GM21381 (cell line): ENCODE data around the gene UBA52.

Source experiments
- ATAC-seq: cut with Tn5 transposase; IDR thresholded peaks from one replicate; pipeline ENCODE4 v1.9.1; 2021; ENCODE audit warnings: mild to moderate bottlenecking, moderate library complexity; ENCODE audit not compliant: unreplicated experiment

The UBA52 gene

GRCh38 chr19:18551631-18552030, 20.0 kb upstream of the UBA52 start:
- ATAC-seq, result no peak

- ATAC-seq, result peak; percentile 95
These were observed 14.1 kb upstream of the UBA52 start, which contains the start of gene KXD1 for GRCh38 chr19:18557411-18558201. Gene KXD1, plus strand, starts transcription at chr19:18557870. Its CDS starts 4,187 bp downstream, at chr19:18562057.

DNA sequence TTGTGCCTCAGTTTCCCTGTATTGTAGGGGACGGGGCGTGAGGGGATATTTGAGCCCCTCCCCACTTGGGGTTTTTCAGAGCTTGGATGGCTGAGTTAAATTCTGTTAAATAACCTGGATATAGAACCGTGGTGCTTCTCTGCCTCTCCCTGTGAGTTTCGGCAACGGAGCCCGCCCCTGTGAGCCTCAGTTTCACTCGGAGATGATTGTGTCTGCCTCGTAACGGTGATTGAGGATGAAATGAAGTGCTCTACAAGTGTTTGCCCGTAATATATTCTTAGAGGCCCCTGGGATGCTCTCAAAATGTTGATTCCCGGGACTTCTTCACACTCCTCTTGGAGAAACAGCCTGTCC, 13.5 kb upstream of the UBA52 start:
- ATAC-seq, result no peak

DNA sequence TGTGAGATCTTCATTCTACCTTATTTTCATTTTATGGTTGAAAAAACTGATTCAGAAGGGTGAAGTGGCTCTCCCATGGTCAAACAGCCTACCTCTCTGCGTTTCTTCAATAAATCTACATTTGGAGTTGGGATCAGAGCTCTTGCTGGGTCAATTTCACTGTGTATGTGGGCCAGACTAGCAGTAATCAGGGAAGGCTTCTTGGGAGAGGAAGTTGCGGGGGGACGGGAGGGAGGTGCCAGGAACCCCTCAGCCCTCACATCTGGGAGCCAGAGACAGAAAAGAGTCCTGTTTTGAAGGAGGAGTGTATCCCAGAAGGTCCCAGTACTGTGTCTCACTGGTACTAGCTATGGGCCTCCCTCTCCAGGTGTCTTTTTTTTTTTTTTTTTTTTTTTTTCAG, 13.1 kb upstream of the UBA52 start:
- no peak for ATAC-seq

- ATAC-seq, result no peak
These were observed 12.0 kb upstream of the UBA52 start for GRCh38 chr19:18559685-18560084.

GRCh38 chr19:18562086-18562485, 9.6 kb upstream of the UBA52 start:
- no peak for ATAC-seq

- no peak for ATAC-seq
These were observed 4.7 kb upstream of the UBA52 start for GRCh38 chr19:18566953-18567352.

DNA sequence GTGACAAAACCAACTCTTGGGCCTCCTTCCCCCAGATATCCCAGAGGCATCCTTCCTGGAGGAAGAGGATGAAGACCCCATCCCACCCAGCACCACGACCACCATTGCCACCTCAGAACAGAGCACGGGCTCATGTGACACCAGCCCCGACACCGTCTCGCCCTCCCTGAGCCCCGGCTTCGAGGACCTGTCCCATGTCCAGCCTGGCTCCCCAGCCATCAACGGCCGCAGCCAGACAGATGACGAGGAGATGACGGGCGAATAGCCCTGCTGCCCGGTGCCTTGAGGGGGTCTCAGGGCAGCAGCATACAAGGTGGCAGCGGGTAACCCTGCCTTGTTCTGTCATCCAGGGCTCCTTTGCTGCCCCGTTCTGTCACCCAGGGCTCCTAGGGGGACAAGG, 3.3 kb upstream of the UBA52 start:
- no peak for ATAC-seq

GRCh38 chr19:18574691-18575291, 3.1 kb downstream of the UBA52 start:
- ATAC-seq, result no peak

- no peak for ATAC-seq
These were observed 4.7 kb downstream of the UBA52 start for GRCh38 chr19:18576383-18576782.

DNA sequence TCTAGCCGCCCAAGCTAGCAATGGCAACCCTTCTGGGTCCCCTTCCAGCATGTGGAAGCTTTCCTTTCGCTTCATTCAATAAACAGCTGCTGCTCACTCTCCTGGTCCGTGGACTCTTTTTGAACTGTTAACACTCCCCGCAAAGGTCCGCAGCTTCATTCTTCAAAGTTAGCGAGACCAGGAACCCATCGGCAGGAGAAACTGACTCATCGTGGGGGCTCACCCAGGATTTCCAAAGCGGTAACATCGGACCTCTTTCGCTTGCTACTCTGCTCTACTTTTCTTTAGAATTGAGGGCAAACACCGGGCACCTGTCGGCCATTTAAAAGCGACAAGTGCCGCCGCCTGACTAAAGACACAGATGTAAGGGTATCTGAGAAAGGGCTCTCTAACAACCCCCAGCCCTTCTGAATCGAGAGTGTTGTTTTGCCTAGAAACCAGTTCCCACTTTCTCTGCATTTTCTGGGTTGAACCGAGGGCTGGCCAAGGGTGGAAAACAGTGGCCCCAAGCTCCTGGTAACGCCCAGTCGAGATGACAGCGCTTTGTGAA, 5.8 kb downstream of the UBA52 start:
- ATAC-seq, result no peak

DNA sequence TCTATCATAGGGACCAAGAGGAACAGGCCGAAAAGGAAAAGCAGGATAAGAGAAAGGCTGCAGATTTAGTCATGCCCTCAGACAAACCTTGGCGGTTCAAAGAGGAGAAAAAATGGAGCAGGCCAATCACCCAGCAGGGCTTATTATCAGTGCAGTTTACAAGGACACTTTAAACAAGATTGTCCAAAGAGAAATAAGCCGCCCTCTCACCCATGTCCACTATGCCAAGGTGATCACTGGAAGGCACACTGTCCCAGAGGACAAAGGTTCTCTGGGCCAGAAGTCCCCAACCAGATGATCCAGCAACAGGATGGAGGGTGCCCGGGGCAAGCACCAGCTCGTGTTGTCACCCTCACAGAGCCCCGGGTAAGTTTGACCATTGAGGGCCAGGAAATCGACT, 8.7 kb downstream of the UBA52 start:
- no peak for ATAC-seq

GRCh38 chr19:18586306-18586705, 14.6 kb downstream of the UBA52 start:
- no peak for ATAC-seq

DNA sequence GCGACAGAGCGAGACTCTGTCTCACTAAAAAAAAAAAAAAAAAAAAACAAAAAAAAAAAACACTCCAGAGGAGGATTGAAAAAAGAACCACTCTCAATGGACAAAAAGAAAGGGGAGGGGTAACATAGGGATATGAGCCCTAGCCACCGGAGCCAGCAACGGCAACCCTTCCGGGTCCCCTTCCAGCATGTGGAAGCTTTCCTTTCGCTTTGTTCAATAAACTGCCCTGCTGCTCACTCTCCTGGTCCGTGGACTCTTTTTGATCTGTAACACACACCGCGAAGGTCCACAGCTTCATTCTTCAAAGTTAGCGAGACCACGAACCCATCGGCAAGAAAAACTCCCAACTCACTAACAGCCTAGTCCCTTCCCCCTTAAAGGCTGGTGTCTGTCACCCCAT, 15.9 kb downstream of the UBA52 start:
- no peak for ATAC-seq

DNA sequence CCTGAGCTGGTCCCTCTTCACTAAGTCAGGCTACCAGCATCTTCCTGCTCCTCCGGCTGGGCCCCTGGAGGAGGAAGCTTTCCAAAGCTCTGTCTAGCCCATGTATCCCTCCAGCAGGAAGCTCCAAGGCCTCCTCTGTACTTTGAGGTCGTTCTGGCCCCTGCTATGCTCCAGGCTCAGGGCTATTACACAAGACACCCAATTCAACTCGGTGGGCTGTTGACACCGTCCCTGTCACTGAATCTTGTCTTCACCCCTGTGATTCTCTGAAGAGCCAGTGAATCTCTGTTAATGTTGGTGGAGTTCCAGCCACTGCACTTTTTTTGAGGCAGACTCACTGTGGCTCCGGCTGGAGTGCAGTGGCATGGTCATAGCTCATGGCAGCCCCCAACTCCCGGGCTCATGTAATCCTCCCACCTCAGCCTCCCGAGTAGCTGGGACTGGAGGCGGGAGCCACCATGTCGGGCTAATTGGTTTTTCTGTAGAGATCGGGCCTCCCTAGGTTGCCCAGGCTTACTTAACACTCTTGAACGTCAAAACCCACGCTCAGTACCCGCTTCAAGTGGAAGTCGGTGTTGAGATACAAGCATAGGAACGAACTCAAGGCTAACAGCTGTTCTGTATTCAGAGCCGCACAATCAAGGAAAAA, 16.4 kb downstream of the UBA52 start:
- peak; percentile 9 for ATAC-seq

GRCh38 chr19:18588611-18589379, 17.1 kb downstream of the UBA52 start, which contains the start of gene REX1BD:
Gene REX1BD, plus strand, starts transcription at chr19:18588798. Its CDS starts 4 bp downstream, at chr19:18588802.
- peak; percentile 78 for ATAC-seq

- ATAC-seq, result peak; percentile 13
These were observed 18.0 kb downstream of the UBA52 start for GRCh38 chr19:18589380-18590272.

GRCh38 chr19:18590273-18591272, 18.9 kb downstream of the UBA52 start:
- ATAC-seq, result no peak
